ENCODE data around the gene MAML3.

The MAML3 gene

GRCh38 chr4:139878050-139878449, 275.9 kb downstream of the MAML3 start:
- no peak overlapping the region for H3K27ac ChIP-seq (ENCODE audit: low read depth, low read length)

GRCh38 chr4:139876337-139876941, 277.5 kb downstream of the MAML3 start:
- Histone ChIP-seq H3K4me2 (ENCODE audit: low read length) (no peak overlapping the region), H3K9me3 (ENCODE audit: control insufficient read depth, insufficient read depth, low read length) (no peaks in the 10 kb centered on the region), H3K9me2 (replicated peaks; ENCODE audit: control insufficient read depth, low read length) (no peaks in the 10 kb centered on the region), H3K4me3 (ENCODE audit: low read length) (no peak overlapping the region), H3K36me3 (ENCODE audit: control insufficient read depth, low read length) (no peaks in the 10 kb centered on the region), H3K27me3 (ENCODE audit: control insufficient read depth, low read length) (no peaks in the 10 kb centered on the region), H3K27ac (ENCODE audit: low read depth, low read length) (no peak overlapping the region), H3K79me2 (ENCODE audit: control insufficient read depth, low read length) (no peaks in the 10 kb centered on the region), H3K4me1 (ENCODE audit: control insufficient read depth, low read length) (peaks cover 3% of the 10 kb centered on the region; the same call in 1 of the 2 replicates), H3F3A (ENCODE audit: control insufficient read depth, insufficient read depth) (no peaks in the 10 kb centered on the region), H4K20me1 (ENCODE audit: control insufficient read depth, insufficient read depth, low read depth, low read length) (no peaks in the 10 kb centered on the region)
- TF ChIP-seq, protein P1, sequence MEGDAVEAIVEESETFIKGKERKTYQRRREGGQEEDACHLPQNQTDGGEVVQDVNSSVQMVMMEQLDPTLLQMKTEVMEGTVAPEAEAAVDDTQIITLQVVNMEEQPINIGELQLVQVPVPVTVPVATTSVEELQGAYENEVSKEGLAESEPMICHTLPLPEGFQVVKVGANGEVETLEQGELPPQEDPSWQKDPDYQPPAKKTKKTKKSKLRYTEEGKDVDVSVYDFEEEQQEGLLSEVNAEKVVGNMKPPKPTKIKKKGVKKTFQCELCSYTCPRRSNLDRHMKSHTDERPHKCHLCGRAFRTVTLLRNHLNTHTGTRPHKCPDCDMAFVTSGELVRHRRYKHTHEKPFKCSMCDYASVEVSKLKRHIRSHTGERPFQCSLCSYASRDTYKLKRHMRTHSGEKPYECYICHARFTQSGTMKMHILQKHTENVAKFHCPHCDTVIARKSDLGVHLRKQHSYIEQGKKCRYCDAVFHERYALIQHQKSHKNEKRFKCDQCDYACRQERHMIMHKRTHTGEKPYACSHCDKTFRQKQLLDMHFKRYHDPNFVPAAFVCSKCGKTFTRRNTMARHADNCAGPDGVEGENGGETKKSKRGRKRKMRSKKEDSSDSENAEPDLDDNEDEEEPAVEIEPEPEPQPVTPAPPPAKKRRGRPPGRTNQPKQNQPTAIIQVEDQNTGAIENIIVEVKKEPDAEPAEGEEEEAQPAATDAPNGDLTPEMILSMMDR (IDR thresholded peaks at IDR 0.05; ENCODE audit: low read depth, low read length, poor library complexity, severe bottlenecking) = no peak

More at GRCh38 chr4:139878050-139878449, 275.9 kb downstream of the MAML3 start:
- Histone ChIP-seq H3F3A (ENCODE audit: control insufficient read depth, insufficient read depth) (no peaks in the 10 kb centered on the region), H3K27me3 (ENCODE audit: control insufficient read depth, low read length) (no peaks in the 10 kb centered on the region), H3K9me3 (ENCODE audit: control insufficient read depth, insufficient read depth, low read length) (no peaks in the 10 kb centered on the region), H4K20me1 (ENCODE audit: control insufficient read depth, insufficient read depth, low read depth, low read length) (no peaks in the 10 kb centered on the region), H3K36me3 (ENCODE audit: control insufficient read depth, low read length) (no peaks in the 10 kb centered on the region), H3K4me2 (ENCODE audit: low read length) (no peak overlapping the region), H3K9me2 (replicated peaks; ENCODE audit: control insufficient read depth, low read length) (no peaks in the 10 kb centered on the region), H3K4me3 (ENCODE audit: low read length) (no peak overlapping the region), H3K4me1 (ENCODE audit: control insufficient read depth, low read length) (no peaks in the 10 kb centered on the region), H3K79me2 (ENCODE audit: control insufficient read depth, low read length) (no peaks in the 10 kb centered on the region)
- TF ChIP-seq, protein P1 (IDR thresholded peaks at IDR 0.05; ENCODE audit: low read depth, low read length, poor library complexity, severe bottlenecking) = no peak
- no peak for TF ChIP-seq EZH2phosphoT487 (IDR thresholded peaks at IDR 0.05; ENCODE audit: borderline replicate concordance, low read length)

- peaks cover 3% of the 10 kb centered on the region; the same call in 1 of the 2 replicates for H3K4me1 ChIP-seq (ENCODE audit: control insufficient read depth, low read length)
- TF ChIP-seq EZH2phosphoT487 (IDR thresholded peaks at IDR 0.05; ENCODE audit: borderline replicate concordance, low read length) = no peak
- TF ChIP-seq, protein P1 (IDR thresholded peaks at IDR 0.05; ENCODE audit: low read depth, low read length, poor library complexity, severe bottlenecking) = no peak
- no peaks in the 10 kb centered on the region for H4K20me1 ChIP-seq (ENCODE audit: control insufficient read depth, insufficient read depth, low read depth, low read length)
- no peak overlapping the region for H3K4me3 ChIP-seq (ENCODE audit: low read length)
- H3K79me2 ChIP-seq (ENCODE audit: control insufficient read depth, low read length) = no peaks in the 10 kb centered on the region
- H3K4me2 ChIP-seq (ENCODE audit: low read length) = no peak overlapping the region
- no peaks in the 10 kb centered on the region for H3F3A ChIP-seq (ENCODE audit: control insufficient read depth, insufficient read depth)
- no peaks in the 10 kb centered on the region for H3K9me3 ChIP-seq (ENCODE audit: control insufficient read depth, insufficient read depth, low read length)
- H3K9me2 ChIP-seq (replicated peaks; ENCODE audit: control insufficient read depth, low read length) = no peaks in the 10 kb centered on the region
- H3K27ac ChIP-seq (ENCODE audit: low read depth, low read length) = no peak overlapping the region
- H3K27me3 ChIP-seq (ENCODE audit: control insufficient read depth, low read length) = no peaks in the 10 kb centered on the region
- H3K36me3 ChIP-seq (ENCODE audit: control insufficient read depth, low read length) = no peaks in the 10 kb centered on the region
Observed at GRCh38 chr4:139875411-139875825, 278.6 kb downstream of the MAML3 start.

All from DOHH2 (cell line).